GM18499 (cell line): ENCODE measurements around the gene TRERF1.
"Not testable (repeated sequence)": the region's sequence is repeated elsewhere in the genome, so short reads cannot be mapped to it uniquely, and the experiment has no call there.

Experiments
- ATAC-seq: cut with Tn5 transposase; IDR thresholded peaks from one replicate; pipeline ENCODE4 v1.9.1; 2021; ENCODE audit warnings: moderate number of reproducible peaks; ENCODE audit not compliant: insufficient read depth, unreplicated experiment

The TRERF1 gene

GRCh38 chr6:42452171-42453030, 675 bp upstream of the TRERF1 start:
- ATAC-seq: no peak

GRCh38 chr6:42450477-42451332, 1.0 kb downstream of the TRERF1 start:
- no peak for ATAC-seq

GRCh38 chr6:42449917-42450476, 1.7 kb downstream of the TRERF1 start:
- no peak for ATAC-seq

GRCh38 chr6:42448927-42449659, 2.6 kb downstream of the TRERF1 start:
- no peak for ATAC-seq

- ATAC-seq: no peak
Measured at GRCh38 chr6:42448391-42448790, 3.3 kb downstream of the TRERF1 start.

- no peak for ATAC-seq
Measured at GRCh38 chr6:42446996-42447395, 4.7 kb downstream of the TRERF1 start.

- no peak for ATAC-seq
Measured at GRCh38 chr6:42446370-42446769, 5.4 kb downstream of the TRERF1 start.

- ATAC-seq: not testable (repeated sequence)
Measured at GRCh38 chr6:42445955-42446354, 5.8 kb downstream of the TRERF1 start.

GRCh38 chr6:42443312-42444060, 8.2 kb downstream of the TRERF1 start:
- ATAC-seq: no peak

- no peak for ATAC-seq
Measured at GRCh38 chr6:42441697-42442081, 10.0 kb downstream of the TRERF1 start.

- ATAC-seq: no peak
Measured at GRCh38 chr6:42440778-42441696, 10.7 kb downstream of the TRERF1 start.

GRCh38 chr6:42440027-42440426, 11.7 kb downstream of the TRERF1 start:
- ATAC-seq: no peak

GRCh38 chr6:42436825-42437224, 14.9 kb downstream of the TRERF1 start:
- ATAC-seq: no peak

- no peak for ATAC-seq
Measured at GRCh38 chr6:42434237-42434636, 17.5 kb downstream of the TRERF1 start.

- no peak for ATAC-seq
Measured at GRCh38 chr6:42433409-42433808, 18.3 kb downstream of the TRERF1 start.

- ATAC-seq: no peak
Measured at GRCh38 chr6:42431877-42432276, 19.8 kb downstream of the TRERF1 start.

GRCh38 chr6:42431356-42431755, 20.4 kb downstream of the TRERF1 start:
- no peak for ATAC-seq

GRCh38 chr6:42429836-42430235, 21.9 kb downstream of the TRERF1 start:
- no peak for ATAC-seq
